Cardiac muscle cell (in vitro differentiated cells and primary cell): Measurements from ENCODE around the gene VWA8. TPM values are rescaled to one million over a fixed set of nuclear protein-coding genes. Genes with fewer than 3 reads are reported as not detected.
"Not testable (repeated sequence)": the region's sequence is repeated elsewhere in the genome, so short reads cannot be mapped to it uniquely, and the experiment has no call there.

Experiments used
- DNase-seq, 2 donors: peaks; one replicate each; pipeline versions ENCODE4 v3.0.0 to v3.0.0-alpha.2; 2010 to 2017; ENCODE audit warnings: low read depth in 1 of 2, low spot score in 1 of 2
- H3K27ac ChIP-seq: fragments of 200-600 bp; sonication (generic); 2 replicates; pipeline ENCODE4 v1.5.1; 2016
- H3K27me3 ChIP-seq: fragments of 200-600 bp; sonication (generic); 2 replicates; pipeline ENCODE4 v1.6.0; 2016; ENCODE audit warnings: control low read depth
- H3K36me3 ChIP-seq: fragments of 200-600 bp; sonication (generic); 2 replicates; pipeline ENCODE4 v1.5.1; 2016; ENCODE audit warnings: control low read depth
- H3K4me1 ChIP-seq: fragments of 200-600 bp; sonication (generic); 2 replicates; pipeline ENCODE4 v1.8.1; 2017; ENCODE audit warnings: low read depth, mild to moderate bottlenecking, mixed run types
- H3K4me3 ChIP-seq: fragments of 200-600 bp; sonication (generic); 2 replicates; pipeline ENCODE4 v1.5.1; 2016; ENCODE audit warnings: mild to moderate bottlenecking
- H3K9me3 ChIP-seq: fragments of 200-600 bp; sonication (generic); 2 replicates; pipeline ENCODE4 v1.5.1; 2017; ENCODE audit warnings: low read depth, mild to moderate bottlenecking, control low read depth
- polyA plus RNA-seq: library from polyadenylated mRNA; unstranded; fragments of >200 nt; fragmentation: Nextera tagmentation; extraction: Ambion mirVana; gene quantifications from 2 replicates; pipeline ENCODE4 v1.2.1, GENCODE V29; 2016
- total RNA-seq: library from RNA; depleted of rRNA; stranded (reverse); fragments of >200 nt; gene quantifications from 2 replicates; pipeline ENCODE4 v1.2.3, GENCODE V29; 2016
- TF ChIP-seq, protein P1 (sequence below): IDR thresholded peaks from 2 replicates; pipeline ENCODE4 v1.5.1; 2012; ENCODE audit warnings: low read depth, mild to moderate bottlenecking, low read length

The VWA8 gene
- total and polyA plus RNA-seq, 2 experiments from 2014 or later: 9.4 to 22.9 TPM

DNA sequence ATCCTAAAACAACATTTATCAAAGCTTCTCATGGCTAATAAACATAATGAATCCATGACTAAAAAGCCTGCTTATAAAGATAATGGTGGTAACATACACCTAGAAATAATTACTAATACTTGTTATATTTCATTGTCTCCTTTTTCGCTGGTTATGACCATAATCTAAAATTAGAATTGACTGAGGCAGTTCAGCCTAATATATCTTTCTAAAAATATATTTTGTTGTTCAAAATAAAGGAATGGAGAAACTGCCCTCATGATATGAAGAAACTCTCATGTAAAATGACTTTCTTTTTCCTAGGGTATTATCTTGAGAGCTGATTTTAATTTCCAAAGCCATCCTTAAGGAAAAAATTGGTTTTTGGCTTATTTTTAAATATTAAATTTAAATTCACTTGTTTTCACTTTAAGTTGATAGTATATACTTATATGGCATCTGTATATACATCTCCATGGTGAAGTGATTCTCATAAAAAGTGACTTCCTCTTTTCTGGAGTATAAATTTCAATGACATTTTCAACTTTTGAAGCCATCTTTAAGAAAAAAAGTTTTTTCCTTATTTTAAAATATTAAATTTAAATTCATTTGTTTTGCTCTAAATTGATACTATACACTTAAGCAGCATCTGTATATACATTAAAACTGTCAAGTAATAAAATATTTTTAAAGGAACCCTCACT, 204.6 kb downstream of the VWA8 start:
- Histone ChIP-seq H3K9me3 (no peaks in the 10 kb centered on the region), H3K27ac (no peak overlapping the region), H3K4me3 (no peak overlapping the region), H3K27me3 (no peaks in the 10 kb centered on the region), H3K4me1 (peaks cover 8% of the 10 kb centered on the region), H3K36me3 (no peaks in the 10 kb centered on the region)
- DNase-seq: no peak
- TF ChIP-seq, protein P1, sequence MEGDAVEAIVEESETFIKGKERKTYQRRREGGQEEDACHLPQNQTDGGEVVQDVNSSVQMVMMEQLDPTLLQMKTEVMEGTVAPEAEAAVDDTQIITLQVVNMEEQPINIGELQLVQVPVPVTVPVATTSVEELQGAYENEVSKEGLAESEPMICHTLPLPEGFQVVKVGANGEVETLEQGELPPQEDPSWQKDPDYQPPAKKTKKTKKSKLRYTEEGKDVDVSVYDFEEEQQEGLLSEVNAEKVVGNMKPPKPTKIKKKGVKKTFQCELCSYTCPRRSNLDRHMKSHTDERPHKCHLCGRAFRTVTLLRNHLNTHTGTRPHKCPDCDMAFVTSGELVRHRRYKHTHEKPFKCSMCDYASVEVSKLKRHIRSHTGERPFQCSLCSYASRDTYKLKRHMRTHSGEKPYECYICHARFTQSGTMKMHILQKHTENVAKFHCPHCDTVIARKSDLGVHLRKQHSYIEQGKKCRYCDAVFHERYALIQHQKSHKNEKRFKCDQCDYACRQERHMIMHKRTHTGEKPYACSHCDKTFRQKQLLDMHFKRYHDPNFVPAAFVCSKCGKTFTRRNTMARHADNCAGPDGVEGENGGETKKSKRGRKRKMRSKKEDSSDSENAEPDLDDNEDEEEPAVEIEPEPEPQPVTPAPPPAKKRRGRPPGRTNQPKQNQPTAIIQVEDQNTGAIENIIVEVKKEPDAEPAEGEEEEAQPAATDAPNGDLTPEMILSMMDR: no peak

DNA sequence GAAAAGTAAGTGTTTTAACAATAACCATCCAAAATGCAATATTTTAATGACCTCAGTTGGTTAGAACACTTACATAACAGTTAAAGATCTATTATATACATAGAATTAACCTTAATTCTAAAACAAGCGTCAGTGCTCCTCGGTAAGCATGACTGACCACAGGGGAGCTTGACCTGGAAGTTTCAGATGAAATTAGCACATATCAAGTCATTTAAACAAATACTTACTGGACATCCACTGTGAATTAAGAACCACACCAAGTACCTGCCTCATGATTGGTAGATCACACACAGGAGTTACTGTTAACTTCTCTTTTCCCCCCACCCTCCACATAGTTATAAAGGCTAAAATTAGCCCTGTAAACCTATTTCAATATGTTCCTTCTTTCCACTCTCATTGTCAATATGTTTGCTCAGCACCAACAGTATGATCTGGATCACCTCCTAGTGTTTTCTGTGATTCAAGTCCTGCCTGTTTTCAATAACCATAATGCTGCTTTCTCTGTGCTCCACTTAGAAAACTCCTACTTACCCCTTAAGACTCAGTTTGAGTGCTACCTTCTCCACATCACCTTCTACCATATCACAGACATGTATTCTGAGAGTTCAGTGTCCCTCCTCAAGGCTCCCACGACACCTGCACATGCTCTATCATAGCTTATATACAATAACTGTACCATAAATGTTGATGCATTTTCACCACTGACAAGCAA, 209.0 kb downstream of the VWA8 start:
- H3K27me3 ChIP-seq: no peaks in the 10 kb centered on the region
- no peaks in the 10 kb centered on the region for H3K36me3 ChIP-seq
- DNase-seq: no peak
- no peak overlapping the region for H3K4me3 ChIP-seq
- H3K9me3 ChIP-seq: no peaks in the 10 kb centered on the region
- H3K27ac ChIP-seq: peak overlapping the region; percentile 33
- TF ChIP-seq, protein P1: no peak
- H3K4me1 ChIP-seq: peaks cover 16% of the 10 kb centered on the region

DNA sequence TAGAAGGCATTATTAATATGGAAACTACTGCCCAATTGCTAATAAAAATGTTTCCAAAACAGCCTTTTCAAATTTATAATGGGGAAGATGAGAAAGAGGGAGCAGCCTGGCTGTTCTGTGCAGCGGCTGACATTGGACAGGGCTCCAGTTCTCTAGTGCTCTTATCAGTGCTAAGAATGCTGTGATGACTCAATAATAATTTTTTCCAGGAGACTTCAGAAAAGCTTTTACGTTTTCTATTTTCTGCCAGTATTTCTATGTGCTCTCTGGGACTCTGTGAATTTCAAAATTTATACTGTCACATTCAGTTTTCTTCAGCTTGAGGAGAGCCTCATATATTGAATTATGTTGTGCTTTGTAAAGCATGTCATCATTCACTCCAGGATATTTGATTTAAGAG, 209.6 kb downstream of the VWA8 start:
- H3K4me1 ChIP-seq: peaks cover 16% of the 10 kb centered on the region
- no peaks in the 10 kb centered on the region for H3K9me3 ChIP-seq
- TF ChIP-seq, protein P1: no peak
- H3K27ac ChIP-seq: peak overlapping the region; percentile 33
- H3K36me3 ChIP-seq: no peaks in the 10 kb centered on the region
- DNase-seq: peak; percentile 58 to 86
- no peak overlapping the region for H3K4me3 ChIP-seq
- H3K27me3 ChIP-seq: no peaks in the 10 kb centered on the region

DNA sequence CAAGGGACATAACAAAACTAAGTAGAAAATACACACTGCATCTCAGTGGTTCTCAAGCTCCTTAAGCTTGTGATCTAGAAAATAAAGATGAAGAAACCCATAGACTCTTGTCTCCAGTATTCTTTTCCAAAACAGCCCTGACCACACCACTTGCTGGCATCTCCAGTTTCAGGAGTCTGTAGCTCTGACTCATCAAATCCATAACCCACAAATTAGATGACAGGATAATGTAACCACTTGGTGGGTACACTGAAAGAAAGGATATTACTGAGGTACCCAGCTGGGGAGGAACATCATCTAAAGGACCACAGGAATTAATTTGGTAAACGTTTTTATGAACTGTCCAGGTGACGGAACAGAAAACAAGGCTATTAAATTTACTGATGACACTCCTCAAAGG, 214.7 kb downstream of the VWA8 start:
- no peak overlapping the region for H3K4me3 ChIP-seq
- H3K9me3 ChIP-seq: no peaks in the 10 kb centered on the region
- H3K27me3 ChIP-seq: no peaks in the 10 kb centered on the region
- TF ChIP-seq, protein P1: no peak
- H3K36me3 ChIP-seq: no peaks in the 10 kb centered on the region
- H3K4me1 ChIP-seq: peaks cover 7% of the 10 kb centered on the region
- no peak overlapping the region for H3K27ac ChIP-seq
- peak in 1 of 2 donors; percentile 43 for DNase-seq

DNA sequence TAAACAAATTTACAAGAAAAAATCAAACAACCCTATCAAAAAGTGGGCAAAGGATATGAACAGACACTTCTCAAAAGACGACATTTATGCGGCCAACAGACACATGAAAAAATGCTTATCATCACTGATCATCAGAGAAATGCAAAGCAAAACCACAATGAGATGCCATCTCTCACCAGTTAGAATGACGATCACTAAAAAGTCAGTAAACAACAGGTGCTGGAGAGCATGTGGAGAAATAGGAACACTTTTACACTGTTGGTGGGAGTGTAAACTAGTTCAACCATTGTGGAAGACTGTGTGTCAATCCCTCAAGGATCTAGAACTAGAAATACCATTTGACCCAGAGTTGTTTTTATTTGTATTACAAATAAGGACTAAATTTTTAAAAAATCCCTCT, 215.4 kb downstream of the VWA8 start:
- H3K4me3 ChIP-seq, H3K4me1 ChIP-seq, H3K9me3 ChIP-seq, H3K27me3 ChIP-seq, H3K27ac ChIP-seq, H3K36me3 ChIP-seq, DNase-seq: not testable (repeated sequence)

DNA sequence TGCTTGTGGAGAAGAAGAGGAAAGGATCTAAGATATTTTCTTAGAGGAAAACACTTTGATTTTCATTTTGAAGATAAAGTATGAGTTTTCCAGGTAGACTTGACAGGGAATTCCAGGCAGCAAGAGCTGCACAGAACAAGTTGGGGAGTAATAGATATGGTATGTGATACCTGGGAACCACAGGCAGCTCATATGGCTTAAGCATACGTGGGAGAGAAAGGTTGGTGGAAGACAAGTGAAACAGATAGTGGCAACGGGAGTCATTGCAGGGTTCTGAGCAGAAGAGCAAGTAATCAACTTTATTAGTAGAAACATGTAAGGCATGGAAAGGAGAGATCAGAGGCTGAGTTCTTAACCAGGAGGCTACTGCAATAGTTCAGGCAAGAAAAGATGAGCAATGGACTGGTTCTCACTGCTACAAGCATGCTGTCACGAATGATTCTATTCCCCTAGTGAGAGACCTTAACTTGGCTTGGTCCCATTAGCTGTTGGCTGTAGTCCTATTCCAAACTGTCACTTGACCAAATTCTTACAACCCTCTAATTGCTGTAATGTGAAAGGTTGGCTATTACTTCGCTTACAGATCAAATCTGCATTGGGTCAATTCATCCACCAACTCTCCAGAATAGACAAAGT, 217.9 kb downstream of the VWA8 start:
- no peak for DNase-seq
- H3K9me3 ChIP-seq: no peaks in the 10 kb centered on the region
- H3K27ac ChIP-seq: no peak overlapping the region
- no peaks in the 10 kb centered on the region for H3K36me3 ChIP-seq
- TF ChIP-seq, protein P1: no peak
- H3K4me3 ChIP-seq: no peak overlapping the region
- H3K27me3 ChIP-seq: no peaks in the 10 kb centered on the region
- no peaks in the 10 kb centered on the region for H3K4me1 ChIP-seq
